ENCODE measurements around the gene SPO11. TPM values are rescaled to one million over a fixed set of nuclear protein-coding genes. Genes with fewer than 3 reads are reported as not detected.

SPO11 gene
- total and polyA plus RNA-seq, 10 of the 15 experiments (the other 5 are each of a cell fraction or from before 2014, with no cell fraction given): not detected

- TF ChIP-seq ZBTB11 (CRISPR knock-in tag; IDR thresholded peaks at IDR 0.05): no peak
- no peak for TF ChIP-seq JUND (IDR thresholded peaks at IDR 0.05; ENCODE audit: low read depth, low read length)
- TF ChIP-seq ZNF274 (IDR thresholded peaks at IDR 0.05; ENCODE audit: insufficient read depth, insufficient read length): no peak
- TF ChIP-seq SMAD5 (IDR thresholded peaks at IDR 0.05; ENCODE audit: low read depth): no peak
- no peak for TF ChIP-seq ATF7 (IDR thresholded peaks at IDR 0.05; ENCODE audit: low read depth)
- TF ChIP-seq RFX5 (IDR thresholded peaks at IDR 0.05; ENCODE audit: low read depth, low read length): no peak
- no peak for TF ChIP-seq SMAD1 (IDR thresholded peaks at IDR 0.05; ENCODE audit: low read depth, partially characterized antibody)
- no peak for TF ChIP-seq IRF3 (IDR thresholded peaks at IDR 0.05)
- no peak for TF ChIP-seq SUZ12 (IDR thresholded peaks at IDR 0.05; ENCODE audit: unreplicated experiment)
- TF ChIP-seq EGR1 (IDR thresholded peaks at IDR 0.05; ENCODE audit: borderline replicate concordance in 1 of 2, low read depth in 2 of 2, low read length in 2 of 2): no peak
- no peak for TF ChIP-seq USF1 (IDR thresholded peaks at IDR 0.05; ENCODE audit: borderline replicate concordance, extremely low read length, insufficient read depth, low read depth, low read length)
- TF ChIP-seq EED (IDR thresholded peaks at IDR 0.05; ENCODE audit: low read depth): no peak
- no peak for TF ChIP-seq CHD4 (IDR thresholded peaks at IDR 0.05)
Measured at GRCh38 chr20:57289391-57290177, 40.0 kb upstream of the SPO11 start (continued).

All from GM12878 (cell line).